Mesothelial cell of epicardium (in vitro differentiated cells): ENCODE data around the gene RRP9. TPM values are rescaled to one million over a fixed set of nuclear protein-coding genes. Genes with fewer than 3 reads are reported as not detected.

Experiments
- DNase-seq, 2 experiments: peaks; one replicate each; pipeline ENCODE4 v3.0.0; 2021; ENCODE audit warnings: low spot score in 2 of 2; ENCODE audit not compliant: unreplicated experiment in 2 of 2
- H3K27ac Mint-ChIP-seq: 2 replicates; pipeline ENCODE4 v1.8.0; 2021; ENCODE audit warnings: mixed read lengths
- H3K27me3 Mint-ChIP-seq: 2 replicates; pipeline ENCODE4 v1.8.0; 2021; ENCODE audit warnings: low read depth, mixed read lengths
- H3K36me3 Mint-ChIP-seq: 2 replicates; pipeline ENCODE4 v1.8.0; 2021; ENCODE audit warnings: mixed read lengths
- H3K4me1 Mint-ChIP-seq: 2 replicates; pipeline ENCODE4 v1.8.0; 2021; ENCODE audit warnings: mixed read lengths
- H3K4me3 Mint-ChIP-seq: 2 replicates; pipeline ENCODE4 v1.8.0; 2021; ENCODE audit warnings: mild to moderate bottlenecking, moderate library complexity, mixed read lengths
- H3K9me3 Mint-ChIP-seq: 2 replicates; pipeline ENCODE4 v1.8.0; 2021; ENCODE audit warnings: mixed read lengths
- total RNA-seq: library from RNA; stranded (reverse); gene quantifications from 3 replicates; pipeline ENCODE4 v1.2.1, GENCODE V29; 2021
- TF ChIP-seq, protein P1 (sequence below): fragments of 200-600 bp; sonication (generic); IDR thresholded peaks from one replicate; pipeline ENCODE4 v1.5.0; 2021; ENCODE audit warnings: antibody characterized with exemption; ENCODE audit not compliant: unreplicated experiment

Gene RRP9
- total RNA-seq, 1 donor from 2014 or later = 20.6 TPM

DNA sequence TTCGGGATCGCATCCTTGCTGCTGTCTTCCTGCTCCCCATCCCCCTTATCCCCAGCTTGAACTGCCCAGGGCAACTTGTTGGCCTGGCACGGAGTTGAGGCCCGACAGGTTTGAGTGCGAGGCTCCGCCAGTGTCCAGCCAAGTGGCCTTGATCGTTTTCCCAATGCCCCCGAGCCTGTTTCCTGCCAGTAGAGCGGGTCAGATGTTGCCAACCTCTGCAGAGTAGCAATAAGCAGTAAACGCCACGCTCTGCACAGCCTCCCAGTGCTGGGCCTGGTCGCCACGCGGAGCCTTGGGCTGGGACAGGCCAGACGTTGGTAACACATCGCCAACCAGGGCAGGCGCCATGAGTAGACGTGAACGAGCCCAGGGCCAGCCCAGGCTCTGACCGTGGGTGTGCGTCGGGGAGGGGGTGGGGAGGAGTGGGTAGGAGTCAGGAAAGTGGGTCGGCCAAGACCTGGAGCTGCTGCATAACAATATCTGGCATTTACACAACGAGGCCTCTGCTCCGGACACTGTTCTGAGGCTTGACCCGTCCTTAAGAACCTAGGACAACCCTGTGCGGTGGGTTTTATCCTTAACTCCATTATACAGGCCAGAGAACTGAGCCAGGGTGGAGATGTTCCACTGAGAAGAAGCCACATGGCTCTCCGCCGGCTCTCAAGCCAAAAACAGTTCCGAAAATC, 32.7 kb upstream of the RRP9 start:
- TF ChIP-seq, protein P1, sequence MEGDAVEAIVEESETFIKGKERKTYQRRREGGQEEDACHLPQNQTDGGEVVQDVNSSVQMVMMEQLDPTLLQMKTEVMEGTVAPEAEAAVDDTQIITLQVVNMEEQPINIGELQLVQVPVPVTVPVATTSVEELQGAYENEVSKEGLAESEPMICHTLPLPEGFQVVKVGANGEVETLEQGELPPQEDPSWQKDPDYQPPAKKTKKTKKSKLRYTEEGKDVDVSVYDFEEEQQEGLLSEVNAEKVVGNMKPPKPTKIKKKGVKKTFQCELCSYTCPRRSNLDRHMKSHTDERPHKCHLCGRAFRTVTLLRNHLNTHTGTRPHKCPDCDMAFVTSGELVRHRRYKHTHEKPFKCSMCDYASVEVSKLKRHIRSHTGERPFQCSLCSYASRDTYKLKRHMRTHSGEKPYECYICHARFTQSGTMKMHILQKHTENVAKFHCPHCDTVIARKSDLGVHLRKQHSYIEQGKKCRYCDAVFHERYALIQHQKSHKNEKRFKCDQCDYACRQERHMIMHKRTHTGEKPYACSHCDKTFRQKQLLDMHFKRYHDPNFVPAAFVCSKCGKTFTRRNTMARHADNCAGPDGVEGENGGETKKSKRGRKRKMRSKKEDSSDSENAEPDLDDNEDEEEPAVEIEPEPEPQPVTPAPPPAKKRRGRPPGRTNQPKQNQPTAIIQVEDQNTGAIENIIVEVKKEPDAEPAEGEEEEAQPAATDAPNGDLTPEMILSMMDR = no peak
- Mint-ChIP-seq H3K27ac (peak overlapping the region; percentile 92), H3K4me3 (peak overlapping the region; percentile 92), H3K9me3 (no peaks in the 10 kb centered on the region), H3K36me3 (no peaks in the 10 kb centered on the region), H3K4me1 (peaks cover 19% of the 10 kb centered on the region), H3K27me3 (no peaks in the 10 kb centered on the region)
- no peak for DNase-seq

DNA sequence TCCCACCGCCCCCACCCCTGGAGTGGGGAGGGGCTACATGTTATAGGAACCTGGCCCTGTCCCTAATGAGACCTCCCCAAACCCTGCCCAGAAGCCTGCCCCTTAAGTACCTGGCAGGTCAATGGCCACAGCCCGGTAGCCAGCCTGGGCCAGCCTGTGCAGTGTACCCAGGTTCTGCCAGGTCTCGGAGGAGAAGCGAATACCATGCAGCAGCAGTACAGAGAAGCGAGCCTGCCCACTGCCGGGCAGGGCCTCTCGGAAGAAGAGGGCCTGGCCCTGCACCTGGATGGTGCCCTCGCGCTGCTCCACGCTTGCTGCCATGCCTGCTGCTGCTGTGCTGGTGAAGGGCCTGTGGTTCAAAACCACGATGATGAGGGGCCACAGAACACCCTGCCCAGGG, 29.6 kb upstream of the RRP9 start:
- H3K4me3 Mint-ChIP-seq = no peak overlapping the region
- no peaks in the 10 kb centered on the region for H3K9me3 Mint-ChIP-seq
- no peaks in the 10 kb centered on the region for H3K27me3 Mint-ChIP-seq
- TF ChIP-seq, protein P1 = no peak
- DNase-seq = no peak
- peaks cover 38% of the 10 kb centered on the region for H3K4me1 Mint-ChIP-seq
- no peak overlapping the region for H3K27ac Mint-ChIP-seq
- H3K36me3 Mint-ChIP-seq = no peaks in the 10 kb centered on the region

DNA sequence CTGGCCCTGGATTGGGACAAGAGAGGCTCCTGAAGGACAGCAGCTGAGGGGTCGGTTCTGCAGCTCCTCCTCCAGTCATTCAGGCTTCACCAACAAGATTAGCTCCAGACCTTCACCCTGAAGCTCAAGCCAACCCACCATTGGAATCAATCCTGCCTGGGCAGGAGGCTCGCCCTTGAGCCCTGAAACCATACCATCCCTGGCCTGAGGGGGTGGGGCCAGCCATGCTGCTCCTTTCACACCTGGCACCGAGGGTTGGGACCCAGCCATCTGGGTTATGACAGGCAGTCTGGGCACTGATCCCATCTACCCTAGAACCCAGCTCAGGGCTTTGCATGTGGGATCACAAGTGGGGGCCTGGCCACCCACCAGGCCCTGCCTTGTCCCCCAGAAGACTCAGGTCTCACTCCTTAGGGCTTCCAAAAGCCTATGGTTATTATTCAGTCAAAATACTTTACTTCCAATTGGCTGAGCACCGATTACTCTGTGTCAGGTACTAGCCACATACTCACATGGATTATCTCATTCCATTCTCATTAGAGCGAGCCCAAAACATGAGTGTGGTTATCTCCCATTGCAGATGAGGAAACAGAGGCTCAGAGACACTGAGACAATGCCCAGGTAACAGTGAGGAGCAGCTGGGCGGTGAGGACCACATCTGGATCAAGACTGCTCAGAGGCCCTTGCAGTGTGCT, 29.0 kb upstream of the RRP9 start:
- Mint-ChIP-seq H3K36me3 (no peaks in the 10 kb centered on the region), H3K27ac (peak overlapping the region; percentile 16), H3K4me3 (no peak overlapping the region), H3K27me3 (no peaks in the 10 kb centered on the region), H3K4me1 (peaks cover 41% of the 10 kb centered on the region), H3K9me3 (no peaks in the 10 kb centered on the region)
- no peak for DNase-seq
- TF ChIP-seq, protein P1 = no peak

DNA sequence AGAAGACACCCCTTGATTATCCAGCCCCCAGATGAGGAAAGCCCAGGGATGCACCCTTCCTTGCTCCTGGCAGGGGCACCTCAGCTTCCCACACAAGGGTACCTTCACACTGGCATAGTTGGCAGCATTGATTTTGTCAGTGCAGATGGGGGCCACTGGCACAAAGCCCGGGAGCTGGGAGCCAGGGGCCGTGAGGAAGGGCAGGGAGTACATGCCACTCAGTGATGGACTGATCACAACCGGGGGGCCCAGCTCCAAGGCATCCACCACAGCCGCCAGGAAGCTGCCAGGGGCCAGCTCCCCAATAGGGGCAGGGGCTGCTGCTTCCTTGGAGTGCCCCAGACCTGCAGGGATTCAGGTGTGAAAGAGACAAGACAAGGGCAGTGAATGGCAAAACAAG, 28.1 kb upstream of the RRP9 start:
- no peak for DNase-seq
- Mint-ChIP-seq H3K27me3 (no peaks in the 10 kb centered on the region), H3K9me3 (no peaks in the 10 kb centered on the region), H3K27ac (no peak overlapping the region), H3K4me3 (no peak overlapping the region), H3K36me3 (no peaks in the 10 kb centered on the region), H3K4me1 (peaks cover 43% of the 10 kb centered on the region)
- TF ChIP-seq, protein P1 = no peak

DNA sequence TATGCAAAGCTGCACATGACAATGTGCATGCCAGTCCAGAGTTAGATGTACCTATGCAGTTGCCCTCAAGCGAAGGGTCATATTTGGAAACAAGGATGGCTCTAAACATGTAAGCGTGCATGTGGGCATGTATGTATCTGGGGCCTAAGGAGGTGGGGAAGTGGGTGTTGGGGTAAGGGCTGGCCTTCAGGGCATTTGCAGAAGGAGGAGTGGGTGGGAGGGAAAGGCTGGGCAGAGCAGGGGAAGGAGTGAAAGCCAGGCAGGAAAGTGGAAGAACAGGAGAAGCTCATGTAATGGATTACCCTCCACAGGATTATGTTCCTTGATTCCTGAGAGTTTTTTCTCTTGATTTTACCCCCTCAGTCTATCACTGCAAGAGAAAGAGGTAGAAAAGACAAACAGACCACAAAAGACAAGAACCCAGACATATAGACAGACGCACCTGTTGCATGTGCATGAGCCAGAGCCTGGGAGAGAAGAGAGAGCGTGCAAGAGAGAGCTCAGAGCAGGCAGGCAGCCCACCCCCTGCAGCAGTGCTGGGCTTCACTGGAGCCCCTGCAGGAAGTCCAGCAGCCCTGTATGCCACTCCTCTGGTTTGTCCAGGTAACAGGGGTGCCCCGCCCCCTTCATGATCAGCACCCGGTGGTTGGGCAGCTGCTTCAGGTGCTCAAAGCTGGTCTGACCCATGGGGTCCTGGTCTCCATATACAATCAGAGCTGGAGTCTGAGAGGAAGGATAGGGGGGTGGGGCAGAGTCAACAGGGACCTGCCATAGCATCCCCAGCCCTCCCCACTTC, 27.4 kb upstream of the RRP9 start:
- Mint-ChIP-seq H3K27me3 (no peaks in the 10 kb centered on the region), H3K36me3 (no peaks in the 10 kb centered on the region), H3K4me3 (peak overlapping the region; percentile 86), H3K4me1 (peaks cover 42% of the 10 kb centered on the region), H3K27ac (peak overlapping the region; percentile 76), H3K9me3 (no peaks in the 10 kb centered on the region)
- no peak for DNase-seq
- TF ChIP-seq, protein P1 = no peak
